Eye (tissue), 1 donor: ENCODE results near the gene RPS4Y1.

Experiments used
- DNase-seq: peaks from one replicate; pipeline ENCODE4 v3.0.0-alpha.2; 2015

RPS4Y1 gene

DNA sequence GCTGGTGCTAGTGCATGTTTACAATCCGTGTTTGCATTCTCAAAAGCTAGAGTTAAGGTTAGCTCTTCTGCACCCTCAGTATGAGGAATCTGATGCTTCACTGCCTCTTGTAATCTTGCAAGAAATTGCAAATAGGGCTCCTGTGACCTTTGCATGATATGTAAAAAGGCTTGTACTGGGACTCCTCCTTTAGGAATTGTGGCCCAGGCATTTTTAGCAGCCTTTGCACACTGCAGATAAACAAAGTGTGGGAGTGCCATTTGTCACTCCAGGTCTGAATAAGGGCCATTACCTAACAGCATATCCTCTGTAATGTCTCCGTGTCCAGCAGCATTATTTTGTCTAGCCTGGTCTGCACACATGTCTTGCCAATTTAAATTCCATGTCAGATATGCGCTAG, 44.5 kb downstream of the RPS4Y1 start:
- DNase-seq = peak; percentile 10

DNA sequence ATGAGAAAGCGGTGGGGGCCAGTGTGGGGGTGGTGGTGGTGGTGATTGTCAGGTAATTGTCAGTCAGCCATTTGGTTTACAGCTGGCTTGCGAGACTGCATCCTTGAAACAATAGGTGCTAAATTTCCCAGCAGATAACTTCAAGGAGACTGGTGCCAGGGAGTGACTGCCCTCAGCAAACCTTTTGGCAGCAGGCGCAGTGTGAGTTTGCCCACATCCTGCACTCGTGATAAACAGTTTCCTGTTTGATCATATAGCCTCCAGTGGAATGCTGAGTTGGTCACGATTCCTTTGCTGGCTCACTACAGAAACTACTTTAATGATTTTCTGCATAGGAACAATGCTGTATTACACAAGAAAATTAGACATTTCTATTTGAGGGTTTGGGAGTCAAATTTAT, 46.0 kb downstream of the RPS4Y1 start:
- no peak for DNase-seq

DNA sequence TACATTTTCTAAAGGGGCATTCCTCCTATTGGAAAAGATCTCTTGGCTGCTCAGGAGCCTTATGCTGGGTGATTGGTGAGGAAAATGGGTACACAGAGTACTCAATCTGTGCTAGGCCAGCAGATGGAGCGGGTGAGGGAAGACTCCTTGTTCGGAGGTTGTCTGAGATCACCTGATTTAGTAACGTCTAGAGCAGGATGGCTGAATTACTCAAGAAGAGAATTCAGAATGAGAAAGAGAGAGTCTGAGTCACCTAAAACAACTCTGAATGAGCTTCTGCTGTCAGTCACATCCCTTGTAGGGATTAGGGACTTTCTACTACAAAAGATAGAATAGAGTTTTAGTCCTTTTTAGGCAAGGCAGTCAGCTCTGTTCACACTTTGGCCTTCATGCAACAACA, 46.6 kb downstream of the RPS4Y1 start:
- DNase-seq = no peak

DNA sequence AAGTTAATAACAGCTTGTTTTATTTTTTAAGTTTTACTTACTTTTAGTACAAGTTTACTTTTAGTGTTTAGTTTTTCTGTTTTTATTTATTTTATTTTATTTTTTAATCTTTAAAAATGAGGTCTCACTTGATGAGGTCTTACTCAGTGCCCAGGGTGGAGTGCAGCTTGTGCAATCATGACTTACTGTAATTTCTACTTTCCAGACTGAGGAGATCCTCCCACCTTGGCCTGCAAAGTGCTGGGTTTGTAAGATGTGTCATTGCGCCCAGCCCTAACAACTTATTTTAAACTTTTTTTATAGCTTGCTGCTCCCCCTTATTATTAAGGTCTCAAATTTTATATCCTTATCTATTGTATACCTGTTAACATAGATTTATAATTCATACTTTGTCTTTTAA, 52.1 kb downstream of the RPS4Y1 start:
- no peak for DNase-seq

DNA sequence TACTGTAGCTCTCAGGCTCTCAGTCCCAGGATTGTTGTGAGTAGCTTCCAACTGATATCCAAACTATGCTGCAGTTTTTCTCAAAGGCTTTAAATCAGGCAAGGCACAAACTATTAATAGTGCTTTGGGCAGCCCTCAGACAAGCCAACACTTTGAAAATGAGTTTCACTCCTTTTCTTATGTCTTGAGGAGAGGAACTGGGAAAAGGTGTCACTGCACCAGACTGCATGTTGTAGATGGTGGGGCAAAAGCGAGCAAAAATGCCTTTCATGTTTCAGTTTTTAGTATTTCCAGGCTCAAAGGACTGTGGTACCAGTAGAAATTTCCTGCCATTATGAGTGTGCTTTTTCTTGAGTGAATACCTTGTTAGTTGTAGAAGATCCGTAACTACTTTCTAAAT, 54.6 kb downstream of the RPS4Y1 start:
- DNase-seq = no peak

DNA sequence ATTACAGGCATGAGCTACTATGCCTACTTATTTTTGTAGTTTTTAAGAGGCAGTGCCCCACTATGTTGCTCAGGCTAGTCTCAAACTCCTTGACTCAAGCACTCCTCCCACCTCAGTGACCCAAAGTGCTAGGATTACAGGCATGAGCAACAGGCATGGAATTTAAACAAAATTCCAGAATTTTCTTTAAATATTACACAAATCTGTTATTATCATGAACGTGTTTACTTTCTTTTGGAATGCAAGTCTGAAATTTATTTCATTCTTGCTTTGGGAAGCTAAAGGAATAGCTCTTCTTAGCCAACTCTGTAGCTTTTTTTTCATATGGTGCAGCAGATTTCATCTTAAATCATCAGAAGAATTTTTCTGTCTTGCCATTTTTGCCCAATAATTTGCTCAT, 66.0 kb downstream of the RPS4Y1 start:
- no peak for DNase-seq

DNA sequence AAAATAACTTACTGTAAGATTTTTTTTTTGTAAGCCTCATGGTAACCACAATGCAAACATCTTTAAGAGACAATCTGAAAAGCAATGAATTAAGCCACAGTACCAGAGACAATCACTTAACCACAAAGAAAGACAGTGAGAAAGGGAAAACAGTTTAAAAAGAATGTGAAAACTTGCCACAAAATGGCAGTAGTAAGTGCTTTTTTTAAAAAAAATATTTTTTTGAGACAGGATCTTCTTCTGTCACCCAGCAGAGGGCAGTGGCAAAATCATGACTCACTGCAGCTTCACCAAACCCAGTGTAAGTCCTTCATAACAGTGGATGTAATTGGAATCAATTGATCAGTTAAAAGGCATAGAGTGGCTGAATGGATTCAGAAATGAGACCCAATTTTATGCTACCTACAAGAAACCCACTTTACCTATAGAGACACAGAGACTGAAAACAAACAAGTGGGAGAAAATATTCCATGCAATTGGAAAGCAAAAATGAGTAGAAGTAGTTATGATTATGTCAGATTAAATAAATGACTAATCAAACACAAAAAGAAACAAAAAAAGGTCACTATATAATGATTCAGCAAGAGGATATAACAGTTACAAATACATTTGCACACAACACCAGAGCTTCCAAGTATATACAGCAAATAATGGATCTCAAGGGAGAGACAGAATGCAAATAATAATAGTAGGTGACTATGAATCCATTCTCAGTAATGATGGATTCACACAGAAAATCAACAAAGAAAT, 71.8 kb downstream of the RPS4Y1 start:
- DNase-seq = peak; percentile 7
